H1 (cell line): ENCODE measurements around the gene CACNA2D1. TPM values are rescaled to one million over a fixed set of nuclear protein-coding genes. Genes with fewer than 3 reads are reported as not detected.

Experiments
- CTCF ChIA-PET: fragments of 300-600 bp; sonication (Branson Sonifier 250); formaldehyde crosslinking; loops from one replicate; lab custom pipeline; 2021; ENCODE audit not compliant: partially characterized antibody; lab: Charles Lee
- POLR2A ChIA-PET: fragments of 300-600 bp; sonication (Branson Sonifier 250); formaldehyde crosslinking; loops from one replicate; lab custom pipeline; 2021; ENCODE audit warnings: inconsistent platforms; ENCODE audit not compliant: partially characterized antibody; lab: Charles Lee
- DNase-seq, 2 experiments: peaks; one replicate each; pipeline versions ENCODE4 v3.0.0 to v3.0.0-alpha.2; 2010 to 2022; ENCODE audit warnings: low spot score in 2 of 2, low read depth in 1 of 2, mixed read lengths in 1 of 2
- FAIRE-seq: peaks from 2 replicates; lab custom pipeline; 2011; peaks lifted over from hg19 to GRCh38; lab: Jason Lieb, UNC
- H2AFZ ChIP-seq: 2 replicates; pipeline ENCODE4 v1.8.1; 2012; ENCODE audit warnings: low read length, inconsistent platforms
- H2AK5ac ChIP-seq: 2 replicates; pipeline ENCODE4 v1.6.1; 2013; ENCODE audit warnings: low read depth, low read length
- H2BK120ac ChIP-seq: replicated peaks from 2 replicates; pipeline ENCODE3; 2013; ENCODE audit warnings: low read depth, low read length, inconsistent platforms
- H2BK12ac ChIP-seq: 2 replicates; pipeline ENCODE4 v1.6.1; 2013; ENCODE audit warnings: low read depth, low read length
- H2BK15ac ChIP-seq: 2 replicates; pipeline ENCODE4 v1.6.1; 2013; ENCODE audit warnings: low read length
- H2BK20ac ChIP-seq: 2 replicates; pipeline ENCODE4 v1.6.1; 2013; ENCODE audit warnings: low read length
- H2BK5ac ChIP-seq: 2 replicates; pipeline ENCODE4 v1.6.1; 2013; ENCODE audit warnings: low read depth, low read length
- H3K14ac ChIP-seq: 2 replicates; pipeline ENCODE4 v1.6.1; 2013; ENCODE audit warnings: inconsistent platforms; ENCODE audit not compliant: insufficient read length
- H3K18ac ChIP-seq: 2 replicates; pipeline ENCODE4 v1.6.1; 2013; ENCODE audit warnings: low read length; ENCODE audit errors: extremely low read depth
- H3K23ac ChIP-seq: 2 replicates; pipeline ENCODE4 v1.6.1; 2013; ENCODE audit warnings: inconsistent platforms; ENCODE audit not compliant: insufficient read length
- H3K23me2 ChIP-seq: 2 replicates; pipeline ENCODE4 v1.6.1; 2013; ENCODE audit warnings: low read depth, low read length
- H3K27ac ChIP-seq: 2 replicates; pipeline ENCODE4 v1.6.1; 2011; ENCODE audit warnings: low read depth, low read length, inconsistent platforms
- H3K27me3 ChIP-seq, 4 experiments: replicated peaks in 1 of 4; 1 replicate in 1 of 4; 2 replicates in 3 of 4; pipeline versions ENCODE4 v1.6.1 to v1.8.1; 2011 to 2013; ENCODE audit warnings: low read length in 3 of 4, mild to moderate bottlenecking in 3 of 4, inconsistent platforms in 2 of 4, mixed read lengths in 2 of 4, moderate library complexity in 1 of 4; ENCODE audit not compliant: control insufficient read depth in 3 of 4, insufficient read depth in 3 of 4; ENCODE audit errors: extremely low read depth in 1 of 4
- H3K36me3 ChIP-seq, 4 experiments: 2 replicates each; pipeline versions ENCODE4 v1.6.1 to v1.8.1; 2011 to 2013; ENCODE audit warnings: mild to moderate bottlenecking in 4 of 4, low read length in 3 of 4, moderate library complexity in 2 of 4, control low read depth in 1 of 4, inconsistent platforms in 1 of 4; ENCODE audit not compliant: insufficient read depth in 4 of 4, control insufficient read depth in 2 of 4
- H3K4ac ChIP-seq: replicated peaks from 2 replicates; pipeline ENCODE3; 2013; ENCODE audit warnings: low read length, low read depth, mixed read lengths, inconsistent platforms; ENCODE audit not compliant: insufficient read length
- H3K4me1 ChIP-seq, 4 experiments: replicated peaks in 1 of 4; 1 replicate in 1 of 4; 2 replicates in 3 of 4; pipeline versions ENCODE4 v1.6.1 to v1.8.1; 2011 to 2013; ENCODE audit warnings: low read length in 3 of 4, inconsistent platforms in 2 of 4, mixed read lengths in 1 of 4; ENCODE audit not compliant: insufficient read depth in 4 of 4, control insufficient read depth in 3 of 4
- H3K4me2 ChIP-seq, 2 experiments: 2 replicates each; pipeline versions ENCODE4 v1.6.1 to v1.8.1; 2011 to 2013; ENCODE audit warnings: low read depth in 2 of 2, low read length in 2 of 2, control low read depth in 1 of 2, inconsistent platforms in 1 of 2, mild to moderate bottlenecking in 1 of 2; ENCODE audit not compliant: insufficient read depth in 1 of 2
- H3K4me3 ChIP-seq, 4 experiments: fragments of 200-600, 300-600 bp in 1 of 4; sonication (generic), shearing (Covaris generic), sonication (Bioruptor Twin) in 1 of 4; 2 replicates each; pipeline versions ENCODE4 v1.5.1 to v1.8.1; 2011 to 2016; ENCODE audit warnings: low read length in 4 of 4, low read depth in 3 of 4, control low read depth in 2 of 4, inconsistent platforms in 2 of 4, mild to moderate bottlenecking in 2 of 4, mixed read lengths in 1 of 4, moderate library complexity in 1 of 4; ENCODE audit not compliant: insufficient read depth in 2 of 4; ENCODE audit errors: extremely low read depth in 1 of 4
- H3K56ac ChIP-seq: replicated peaks from 2 replicates; pipeline ENCODE3; 2013; ENCODE audit warnings: low read depth, mild to moderate bottlenecking, mixed read lengths, low read length, inconsistent platforms; ENCODE audit not compliant: insufficient read length
- H3K79me1 ChIP-seq: 2 replicates; pipeline ENCODE4 v1.6.1; 2013; ENCODE audit warnings: low read depth, low read length, control low read depth
- H3K79me2 ChIP-seq, 2 experiments: 2 replicates each; pipeline versions ENCODE4 v1.6.1 to v1.8.1; 2012 to 2013; ENCODE audit warnings: low read length in 2 of 2, mild to moderate bottlenecking in 2 of 2, inconsistent platforms in 1 of 2; ENCODE audit not compliant: insufficient read depth in 2 of 2, control insufficient read depth in 1 of 2
- H3K9ac ChIP-seq, 4 experiments: replicated peaks in 1 of 4; 1 replicate in 1 of 4; 2 replicates in 3 of 4; pipeline versions ENCODE4 v1.6.1 to v1.8.1; 2011 to 2013; ENCODE audit warnings: low read depth in 3 of 4, low read length in 3 of 4, control low read depth in 2 of 4, mild to moderate bottlenecking in 2 of 4, moderate library complexity in 2 of 4, inconsistent platforms in 1 of 4; ENCODE audit errors: extremely low read depth in 1 of 4
- H3K9me3 ChIP-seq, 2 experiments: 2 replicates each; pipeline versions ENCODE4 v1.6.1 to v1.8.1; 2012 to 2013; ENCODE audit warnings: mild to moderate bottlenecking in 2 of 2, moderate library complexity in 2 of 2, control low read depth in 1 of 2, inconsistent platforms in 1 of 2, low read depth in 1 of 2, low read length in 1 of 2, mixed read lengths in 1 of 2; ENCODE audit not compliant: insufficient read depth in 2 of 2
- H4K20me1 ChIP-seq, 2 experiments: replicated peaks in 1 of 2; 2 replicates each; pipeline versions ENCODE3 to v1.8.1; 2011 to 2013; ENCODE audit warnings: inconsistent platforms in 2 of 2, low read length in 2 of 2, mild to moderate bottlenecking in 1 of 2; ENCODE audit not compliant: insufficient read depth in 2 of 2, control insufficient read depth in 1 of 2
- H4K5ac ChIP-seq: 2 replicates; pipeline ENCODE4 v1.6.1; 2013; ENCODE audit warnings: low read length, low read depth, mixed read lengths, inconsistent platforms; ENCODE audit not compliant: insufficient read length
- H4K8ac ChIP-seq: 2 replicates; pipeline ENCODE4 v1.8.0; 2013; ENCODE audit warnings: mild to moderate bottlenecking, moderate library complexity, low read length, inconsistent platforms; ENCODE audit not compliant: insufficient read depth; ENCODE audit errors: extremely low read depth
- H4K91ac ChIP-seq: replicated peaks from 2 replicates; pipeline ENCODE3; 2013; ENCODE audit warnings: low read length, mixed read lengths, inconsistent platforms; ENCODE audit not compliant: insufficient read length
- BCL11A ChIP-seq, 2 experiments: IDR thresholded peaks; one replicate each; pipeline ENCODE4 v1.6.1; 2011; ENCODE audit warnings: low read depth in 2 of 2, low read length in 2 of 2, mild to moderate bottlenecking in 2 of 2
- BRCA1 ChIP-seq: IDR thresholded peaks from 2 replicates; pipeline ENCODE4 v1.6.1; 2012; ENCODE audit warnings: low read depth, low read length, improper control_type of control experiment
- CHD1 ChIP-seq: IDR thresholded peaks from 2 replicates; pipeline ENCODE4 v1.6.1; 2012; ENCODE audit warnings: low read depth, low read length, improper control_type of control experiment
- FOSL1 ChIP-seq: IDR thresholded peaks from 2 replicates; pipeline ENCODE4 v1.6.1; 2011; ENCODE audit warnings: mild to moderate bottlenecking, low read depth, low read length, moderate library complexity; ENCODE audit not compliant: insufficient read depth
- GABPA ChIP-seq: IDR thresholded peaks from 2 replicates; pipeline ENCODE4 v1.6.1; 2011; ENCODE audit warnings: mild to moderate bottlenecking, low read length, moderate library complexity, borderline replicate concordance; ENCODE audit not compliant: insufficient read depth
- GTF2F1 ChIP-seq: IDR thresholded peaks from 2 replicates; pipeline ENCODE4 v1.6.1; 2012; ENCODE audit warnings: low read depth, low read length, improper control_type of control experiment, borderline replicate concordance
- HDAC2 ChIP-seq, 2 experiments: fragments of 300-600 bp in 1 of 2; sonication (generic) in 1 of 2; IDR thresholded peaks; 2 replicates each; pipeline ENCODE4 v1.6.1; 2011 to 2012; ENCODE audit warnings: low read depth in 2 of 2, low read length in 2 of 2, mild to moderate bottlenecking in 2 of 2, moderate library complexity in 2 of 2, borderline replicate concordance in 1 of 2, inconsistent platforms in 1 of 2
- PHF8 ChIP-seq: fragments of 200-600 bp; sonication (generic); conservative IDR thresholded peaks from 2 replicates; pipeline ENCODE4 v1.7.1; 2012; ENCODE audit warnings: low read depth, mild to moderate bottlenecking, inconsistent platforms, low read length, moderate library complexity
- POLR2A ChIP-seq, 2 experiments: IDR thresholded peaks; 1 replicate in 1 of 2; 2 replicates in 1 of 2; pipeline ENCODE4 v1.6.1; 2011; ENCODE audit warnings: low read depth in 2 of 2, low read length in 2 of 2, mild to moderate bottlenecking in 2 of 2; ENCODE audit errors: control extremely low read depth in 1 of 2
- RNF2 ChIP-seq: fragments of 200-900, 300-1000 bp; sonication (generic); IDR thresholded peaks from 2 replicates; pipeline ENCODE4 v1.7.1; 2016; ENCODE audit warnings: borderline replicate concordance, low read depth, mild to moderate bottlenecking, antibody characterized with exemption, low read length; ENCODE audit not compliant: poor library complexity, severe bottlenecking; ENCODE audit errors: missing control alignments
- SIN3A ChIP-seq, 2 experiments: IDR thresholded peaks in 1 of 2; conservative IDR thresholded peaks in 1 of 2; 2 replicates each; pipeline ENCODE4 v1.6.1; 2011 to 2012; ENCODE audit warnings: low read length in 2 of 2, improper control_type of control experiment in 1 of 2, low read depth in 1 of 2, mild to moderate bottlenecking in 1 of 2
- SIX5 ChIP-seq: IDR thresholded peaks from 2 replicates; pipeline ENCODE4 v1.6.1; 2011; ENCODE audit warnings: mild to moderate bottlenecking, low read depth, low read length
- SP2 ChIP-seq: IDR thresholded peaks from 2 replicates; pipeline ENCODE4 v1.6.1; 2012; ENCODE audit warnings: mild to moderate bottlenecking, low read length, inconsistent platforms
- TEAD4 ChIP-seq: IDR thresholded peaks from 2 replicates; pipeline ENCODE4 v1.6.1; 2012; ENCODE audit warnings: low read depth, low read length, inconsistent platforms, mixed read lengths
- WGBS, 2 experiments: shearing (Covaris generic) in 1 of 2; methylation state at CpG; one replicate each; pipeline versions ENCODE4 v1.1.6 to v1.1.7; 2013 to 2015; ENCODE audit warnings: low lambda C conversion rate in 2 of 2, mixed read lengths in 2 of 2, inconsistent platforms in 1 of 2, low coverage in 1 of 2, missing lambda C conversion rate in 1 of 2; ENCODE audit not compliant: insufficient replicate concordance in 2 of 2, insufficient coverage in 1 of 2, insufficient read length in 1 of 2; ENCODE audit errors: extremely low coverage in 1 of 2, missing lambda C conversion rate in 1 of 2; 5-methylcytosine and 5-hydroxymethylcytosine counted together
- polyA plus RNA-seq, 7 experiments: library from polyadenylated mRNA; depleted of rRNA in 3 of 7; stranded (reverse) in 5 of 7; unstranded in 2 of 7; fragments of >200 nt in 5 of 7; fragments of 200-250 nt in 2 of 7; gene quantifications; 1 replicate in 5 of 7; 2 replicates in 1 of 7; 4 replicates in 1 of 7; pipeline versions ENCODE4 v1.2.1 to v1.2.3, GENCODE V29; 2011 to 2013; ENCODE audit warnings: missing spikeins in 2 of 7, mixed read lengths in 2 of 7
- total RNA-seq: library from RNA; stranded (reverse); fragmentation: NEBNext Ultra II Directional; extraction: Animal tissue kit (Norgen Biotek cat#: 25700); gene quantifications from 2 replicates; pipeline ENCODE4 v1.2.1, GENCODE V29; 2021

CACNA2D1 gene
- total and polyA plus RNA-seq, 2 of the 8 experiments (the other 6 are each of a cell fraction or from before 2014, with no cell fraction given) = 4.3 to 27.3 TPM

DNA sequence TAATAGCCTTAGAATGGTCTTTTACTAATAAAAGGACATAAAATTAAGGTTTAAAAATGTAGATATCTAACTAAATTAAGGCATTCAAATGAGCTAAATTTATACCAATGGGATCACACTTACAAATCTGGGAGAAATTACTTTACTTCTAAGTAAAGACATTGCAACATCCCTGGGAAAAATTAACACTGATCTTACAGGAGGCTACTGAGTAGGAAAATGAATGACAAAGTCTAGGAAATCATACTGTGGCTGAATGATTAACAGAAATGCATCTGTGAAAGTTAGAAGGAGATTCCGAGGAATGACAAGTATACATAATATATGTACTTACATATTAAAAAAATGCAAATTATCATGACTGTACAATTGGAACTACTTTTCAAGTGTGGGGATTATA, 38.3 kb downstream of the CACNA2D1 start:
- POLR2A ChIA-PET = no interaction called here
- no peak overlapping the region for H3K14ac ChIP-seq
- no peak overlapping the region for H3K4me2 ChIP-seq
- H2AK5ac ChIP-seq = no peak overlapping the region
- H2BK12ac ChIP-seq = no peak overlapping the region
- peaks cover 0 to under 1% (median 0%) of the 10 kb centered on the region in 4 experiments; a peak in 1 of 7 replicates for H3K4me1 ChIP-seq
- H2BK20ac ChIP-seq = no peak overlapping the region
- no peak overlapping the region for H4K8ac ChIP-seq
- H3K56ac ChIP-seq = no peak overlapping the region
- no peak overlapping the region for H3K23ac ChIP-seq
- WGBS, 2 experiments = 91% methylated on average over 1 of the region's 1 CpG; no CpG with 5 or more reads in 1 of the 2 experiments
- no peak overlapping the region for H3K9ac ChIP-seq
- H3K27ac ChIP-seq = no peak overlapping the region
- CTCF ChIA-PET = no interaction called here
- no peak overlapping the region for H3K18ac ChIP-seq
- DNase-seq (no peak), FAIRE-seq (no peak)
- no peaks in the 10 kb centered on the region for H4K20me1 ChIP-seq
- H2BK5ac ChIP-seq = no peak overlapping the region
- H3K79me2 ChIP-seq = no peaks in the 10 kb centered on the region; a peak in 1 of 4 replicates
- H3K23me2 ChIP-seq = no peaks in the 10 kb centered on the region
- no peaks in the 10 kb centered on the region; a peak in 1 of 4 replicates for H3K9me3 ChIP-seq
- H3K4ac ChIP-seq = no peak overlapping the region
- no peak overlapping the region for H4K5ac ChIP-seq
- H2AFZ ChIP-seq = no peak overlapping the region
- H3K4me3 ChIP-seq = no peak overlapping the region
- no peak overlapping the region for H2BK120ac ChIP-seq
- no peaks in the 10 kb centered on the region for H3K79me1 ChIP-seq
- H3K36me3 ChIP-seq = no peaks in the 10 kb centered on the region
- no peak overlapping the region for H2BK15ac ChIP-seq
- no peak overlapping the region for H4K91ac ChIP-seq
- no peaks in the 10 kb centered on the region for H3K27me3 ChIP-seq
- TF ChIP-seq TEAD4 (no peak), POLR2A (IDR thresholded peaks at IDR 0.05; ENCODE audit: control extremely low read depth in 1 of 2, low read depth in 2 of 2, low read length in 2 of 2) (no peak), CHD1 (no peak), GTF2F1 (no peak), HDAC2 (IDR thresholded peaks at IDR 0.05; ENCODE audit: borderline replicate concordance in 1 of 2, low read depth in 2 of 2, low read length in 2 of 2) (no peak), PHF8 (no peak), RNF2 (no peak), GABPA (no peak), BCL11A (IDR thresholded peaks at IDR 0.05; ENCODE audit: low read depth in 2 of 2, low read length in 2 of 2) (no peak), SP2 (no peak), SIX5 (no peak), SIN3A (conservative IDR thresholded peaks at IDR 0.05 in 1 of 2, IDR thresholded peaks at IDR 0.05 in 1 of 2; ENCODE audit: low read depth in 1 of 2, low read length in 2 of 2) (no peak), FOSL1 (no peak), BRCA1 (no peak)
